Common myeloid progenitor, CD34-positive (primary cell): ENCODE results near the gene HPX.

ENCODE experiments used
- CTCF ChIA-PET: fragments of 350-600 bp; sonication (Branson Sonifier 250); formaldehyde crosslinking; loops from one replicate; lab custom pipeline; 2021; ENCODE audit warnings: antibody characterized with exemption; lab: Charles Lee
- POLR2A ChIA-PET: fragments of 350-600 bp; sonication (Branson Sonifier 250); formaldehyde crosslinking; loops from one replicate; lab custom pipeline; 2021; ENCODE audit warnings: antibody characterized with exemption; lab: Charles Lee
- DNase-seq, 3 donors: peaks; one replicate each; pipeline versions ENCODE4 v3.0.0 to v3.0.0-alpha.2; 2013
- H3K27ac ChIP-seq, 2 experiments: 1 replicate in 1 of 2; 2 replicates in 1 of 2; pipeline ENCODE4 v1.7.0; 2013; ENCODE audit warnings: inconsistent platforms in 2 of 2, low read length in 2 of 2, mild to moderate bottlenecking in 2 of 2, low read depth in 1 of 2, moderate library complexity in 1 of 2; ENCODE audit not compliant: severe bottlenecking in 2 of 2, insufficient read depth in 1 of 2, poor library complexity in 1 of 2
- H3K27me3 ChIP-seq, 5 experiments: replicated peaks in 2 of 5; 1 replicate in 3 of 5; 2 replicates in 2 of 5; pipeline versions ENCODE4 v1.6.1 to v1.7.0; 2013; ENCODE audit warnings: low read length in 4 of 5, mild to moderate bottlenecking in 2 of 5, moderate library complexity in 2 of 5, inconsistent platforms in 1 of 5; ENCODE audit not compliant: insufficient read depth in 5 of 5, control insufficient read depth in 4 of 5
- H3K36me3 ChIP-seq, 4 experiments: 1 replicate in 2 of 4; 2 replicates in 2 of 4; pipeline versions ENCODE4 v1.6.1 to v1.7.0; 2013; ENCODE audit warnings: low read length in 3 of 4, control low read depth in 1 of 4, mild to moderate bottlenecking in 1 of 4; ENCODE audit not compliant: control insufficient read depth in 4 of 4, insufficient read depth in 4 of 4
- H3K4me1 ChIP-seq, 4 experiments: 1 replicate in 3 of 4; 2 replicates in 1 of 4; pipeline versions ENCODE4 v1.6.1 to v1.7.1; 2013; ENCODE audit warnings: low read length in 3 of 4, mild to moderate bottlenecking in 3 of 4, control low read depth in 1 of 4, inconsistent platforms in 1 of 4, moderate library complexity in 1 of 4; ENCODE audit not compliant: control insufficient read depth in 4 of 4, insufficient read depth in 4 of 4; ENCODE audit errors: control extremely low read depth in 1 of 4
- H3K4me3 ChIP-seq, 7 experiments: 1 replicate in 4 of 7; 2 replicates in 3 of 7; pipeline versions ENCODE4 v1.5.1 to v1.7.0; 2013; ENCODE audit warnings: mild to moderate bottlenecking in 7 of 7, low read length in 6 of 7, moderate library complexity in 6 of 7, inconsistent platforms in 2 of 7, low read depth in 2 of 7, control low read depth in 1 of 7; ENCODE audit not compliant: insufficient read depth in 4 of 7, control insufficient read depth in 1 of 7; ENCODE audit errors: extremely low read depth in 1 of 7
- H3K9me3 ChIP-seq, 5 experiments: 1 replicate in 4 of 5; 2 replicates in 1 of 5; pipeline versions ENCODE4 v1.6.1 to v1.7.1; 2013; ENCODE audit warnings: low read length in 4 of 5, mild to moderate bottlenecking in 2 of 5, inconsistent platforms in 1 of 5, low read depth in 1 of 5, moderate library complexity in 1 of 5; ENCODE audit not compliant: control insufficient read depth in 4 of 5, insufficient read depth in 2 of 5; ENCODE audit errors: control extremely low read depth in 1 of 5
- WGBS: methylation state at CpG from one replicate; pipeline ENCODE4 v1.1.5; 2013; ENCODE audit not compliant: insufficient coverage; 5-methylcytosine and 5-hydroxymethylcytosine counted together

The HPX gene

DNA sequence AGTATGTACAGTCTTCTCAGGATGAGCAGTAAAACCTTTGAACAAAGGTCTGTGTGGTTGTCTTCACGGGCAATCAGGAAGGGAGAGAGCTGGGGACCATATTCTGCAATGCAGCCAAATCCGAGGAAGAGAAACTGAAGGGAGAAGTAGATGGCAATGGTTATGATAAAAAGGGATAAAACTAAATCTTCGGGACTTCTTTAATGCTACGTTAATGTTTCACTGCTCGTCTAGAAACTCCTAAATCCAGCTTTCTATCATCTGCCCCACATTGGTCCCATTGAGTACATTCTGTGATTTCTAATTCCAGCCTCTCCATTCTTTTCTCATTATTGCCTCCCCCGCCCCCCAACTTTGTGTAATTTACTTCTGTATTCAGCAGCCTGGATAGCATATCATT lies 42.2 kb upstream of the HPX start:
- Histone ChIP-seq H3K4me3 (no peak overlapping the region), H3K27me3 (no peaks in the 10 kb centered on the region), H3K27ac (peak overlapping the region in 1 of 2 experiments; percentile 96), H3K4me1 (peaks cover 6 to 23% (median 21%) of the 10 kb centered on the region in 4 experiments), H3K9me3 (no peaks in the 10 kb centered on the region), H3K36me3 (peaks cover 11 to 66% (median 36%) of the 10 kb centered on the region in 4 experiments)
- WGBS, result 95% methylated on average over 5 of the region's 6 CpGs
- POLR2A ChIA-PET, result interaction anchor here (0.5 to 0.6 kb wide), 2 partner anchors 215 to 722 kb away, joined by 3 read pairs; a partner anchor contains a TSS
- CTCF ChIA-PET, result interaction anchor here (1.3 to 5.1 kb wide), 8 partner anchors 9 to 222 kb away, joined by 3 to 19 read pairs (median 4); partner anchors contain the start of gene DNHD1
- no peak for DNase-seq

GRCh38 chr11:6482441-6482840 lies 41.7 kb upstream of the HPX start:
- H3K9me3 ChIP-seq, result no peaks in the 10 kb centered on the region
- H3K27me3 ChIP-seq, result no peaks in the 10 kb centered on the region
- 93% methylated on average over 3 of the region's 4 CpGs for WGBS
- POLR2A ChIA-PET, result interaction anchor here (1.3 to 1.5 kb wide), 2 partner anchors 14 to 80 kb away, joined by 5 to 6 read pairs; no protein-coding TSS in a partner anchor
- peaks cover 12 to 67% (median 37%) of the 10 kb centered on the region in 4 experiments for H3K36me3 ChIP-seq
- CTCF ChIA-PET, result interaction anchor here (1.0 to 5.1 kb wide), 11 partner anchors 8 to 222 kb away, joined by 3 to 19 read pairs (median 5); partner anchors contain the start of gene DNHD1
- H3K4me3 ChIP-seq, result peak overlapping the region in 6 of 7 experiments; percentile 41 to 92 (median 78)
- peaks cover 6 to 23% (median 21%) of the 10 kb centered on the region in 4 experiments for H3K4me1 ChIP-seq
- DNase-seq, result peak in 1 of 3 donors; percentile 33
- H3K27ac ChIP-seq, result peak overlapping the region; percentile 91 to 96

DNA sequence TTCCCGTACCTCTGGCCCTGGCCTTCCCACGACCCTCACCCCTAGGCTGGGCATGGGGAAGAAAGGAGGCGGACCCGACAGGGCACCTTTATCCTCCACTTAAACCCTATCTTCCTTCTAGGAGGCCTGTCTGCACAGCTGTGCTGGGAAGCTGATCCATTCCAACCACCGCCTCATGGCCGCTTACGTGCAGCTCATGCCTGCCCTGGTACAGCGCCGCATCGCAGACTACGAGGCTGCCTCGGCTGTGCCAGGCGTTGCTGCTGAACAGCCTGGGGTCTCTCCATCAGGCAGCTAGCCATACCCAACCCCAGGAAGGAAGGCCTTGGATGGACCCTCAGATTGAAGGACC lies 41.1 kb upstream of the HPX start:
- no peak for DNase-seq
- ChIA-PET POLR2A (interaction anchor here (1.3 to 1.5 kb wide), 3 partner anchors 13 to 130 kb away, joined by 4 to 6 read pairs (median 5); partner anchors contain the start of gene TAF10), CTCF (interaction anchor here (0.8 to 5.1 kb wide), 13 partner anchors 8 to 223 kb away, joined by 3 to 19 read pairs (median 4); partner anchors contain the start of genes DNHD1 and HPX)
- peaks cover 6 to 23% (median 21%) of the 10 kb centered on the region in 4 experiments for H3K4me1 ChIP-seq
- no peaks in the 10 kb centered on the region for H3K27me3 ChIP-seq
- peaks cover 17 to 67% (median 39%) of the 10 kb centered on the region in 4 experiments for H3K36me3 ChIP-seq
- 12% methylated on average over 10 of the region's 13 CpGs for WGBS
- H3K9me3 ChIP-seq, result no peaks in the 10 kb centered on the region
- H3K27ac ChIP-seq, result peak overlapping the region; percentile 91 to 96
- H3K4me3 ChIP-seq, result peak overlapping the region; percentile 41 to 92 (median 78)

GRCh38 chr11:6481012-6481923 lies 40.5 kb upstream of the HPX start, which contains the start of the genes ARFIP2 and TIMM10B:
Gene ARFIP2, minus strand, starts transcription at chr11:6481331. Its CDS starts 910 bp downstream, at chr11:6480421.
Gene TIMM10B, plus strand, starts transcription at chr11:6481501. Its CDS starts 16 bp downstream, at chr11:6481517.
- ChIA-PET CTCF (interaction anchor here (0.8 to 5.1 kb wide), 11 partner anchors 9 to 224 kb away, joined by 3 to 19 read pairs (median 5); partner anchors contain the start of genes DNHD1 and HPX), POLR2A (interaction anchor here (1.3 to 1.5 kb wide), 3 partner anchors 12 to 131 kb away, joined by 4 to 6 read pairs (median 5); partner anchors contain the start of gene TAF10)
- DNase-seq, result peak; percentile 98 to 99 (median 99)
- H3K27me3 ChIP-seq, result no peaks in the 10 kb centered on the region
- H3K4me3 ChIP-seq, result peak within 1 kb of the TSS; percentile 41 to 92 (median 78)
- peak within 1 kb of the TSS; percentile 91 to 96 for H3K27ac ChIP-seq
- no peaks in the 10 kb centered on the region for H3K9me3 ChIP-seq
- under 1% methylated on average over 60 of the region's 66 CpGs for WGBS
- H3K36me3 ChIP-seq, result peaks cover 17 to 66% (median 38%) of the 10 kb centered on the region in 4 experiments
- peaks cover 6 to 23% (median 21%) of the 10 kb centered on the region in 4 experiments for H3K4me1 ChIP-seq

DNA sequence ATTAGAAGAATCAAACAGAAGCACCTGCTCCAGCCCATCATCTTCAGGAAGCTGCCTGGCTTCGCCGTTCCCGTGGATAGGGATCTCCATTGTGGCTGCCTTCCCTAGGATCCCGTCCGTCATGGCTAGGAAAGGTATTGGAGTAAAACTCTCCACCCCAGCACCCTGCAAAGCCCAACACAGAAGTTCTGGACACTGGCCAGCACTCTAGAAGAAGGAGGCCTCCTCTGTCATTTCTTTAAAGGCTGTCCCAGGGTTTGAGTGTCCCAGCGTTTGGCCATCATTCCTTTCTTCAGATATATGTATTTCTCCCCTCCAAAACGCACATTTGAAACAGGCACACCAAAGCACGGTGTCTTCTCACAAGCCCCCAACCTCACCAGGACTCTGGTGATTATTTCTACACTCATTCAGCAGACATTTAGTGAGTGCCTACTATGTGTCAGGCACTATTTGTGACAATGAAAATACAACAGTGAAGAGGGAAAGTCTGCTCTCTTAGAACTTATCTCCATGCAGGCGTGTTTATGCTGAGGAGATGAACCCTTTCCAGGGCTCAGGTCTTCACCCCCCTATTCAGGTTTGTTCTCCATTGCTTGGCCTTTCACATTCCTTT lies 39.6 kb upstream of the HPX start:
- no peaks in the 10 kb centered on the region for H3K27me3 ChIP-seq
- peak overlapping the region; percentile 41 to 92 (median 78) for H3K4me3 ChIP-seq
- peak overlapping the region; percentile 91 to 96 for H3K27ac ChIP-seq
- peaks cover 16 to 57% (median 36%) of the 10 kb centered on the region in 4 experiments for H3K36me3 ChIP-seq
- H3K4me1 ChIP-seq, result peaks cover 6 to 23% (median 21%) of the 10 kb centered on the region in 4 experiments
- no peaks in the 10 kb centered on the region for H3K9me3 ChIP-seq
- no peak for DNase-seq
- ChIA-PET CTCF (no interaction called here), POLR2A (no interaction called here)
- 84% methylated on average over 9 of the region's 9 CpGs for WGBS

- H3K4me1 ChIP-seq, result peaks cover 0 to 29% (median 26%) of the 10 kb centered on the region in 4 experiments
These were observed 35.8 kb upstream of the HPX start for GRCh38 chr11:6476571-6476970.

More at GRCh38 chr11:6476571-6476970, 35.8 kb upstream of the HPX start:
- no peak for DNase-seq
- H3K4me3 ChIP-seq, result no peak overlapping the region
- CTCF ChIA-PET, result interaction anchor here (0.8 to 4.5 kb wide), 3 partner anchors 31 to 98 kb away, joined by 3 to 24 read pairs (median 3); no protein-coding TSS in a partner anchor
- H3K9me3 ChIP-seq, result no peaks in the 10 kb centered on the region
- H3K27ac ChIP-seq, result no peak overlapping the region
- WGBS, result 96% methylated on average over 4 of the region's 4 CpGs
- POLR2A ChIA-PET, result no interaction called here
- H3K36me3 ChIP-seq, result peaks cover 5 to 32% (median 19%) of the 10 kb centered on the region in 4 experiments
- no peaks in the 10 kb centered on the region for H3K27me3 ChIP-seq
